H4 (cell line): Measurements from ENCODE around the gene WNT9B. TPM values are rescaled to one million over a fixed set of nuclear protein-coding genes. Genes with fewer than 3 reads are reported as not detected.
"Not testable (repeated sequence)": the region's sequence is repeated elsewhere in the genome, so short reads cannot be mapped to it uniquely, and the experiment has no call there.

Experiments
- DNase-seq: peaks from one replicate; pipeline ENCODE4 v3.0.0-alpha.2; 2015; ENCODE audit warnings: low spot score
- total RNA-seq: library from RNA; depleted of rRNA; stranded (reverse); fragments of >200 nt; shearing (Covaris generic); gene quantifications from 2 replicates; pipeline ENCODE4 v1.2.3, GENCODE V29; 2014

WNT9B gene
- total RNA-seq, 1 experiment from 2014 or later = not detected

DNA sequence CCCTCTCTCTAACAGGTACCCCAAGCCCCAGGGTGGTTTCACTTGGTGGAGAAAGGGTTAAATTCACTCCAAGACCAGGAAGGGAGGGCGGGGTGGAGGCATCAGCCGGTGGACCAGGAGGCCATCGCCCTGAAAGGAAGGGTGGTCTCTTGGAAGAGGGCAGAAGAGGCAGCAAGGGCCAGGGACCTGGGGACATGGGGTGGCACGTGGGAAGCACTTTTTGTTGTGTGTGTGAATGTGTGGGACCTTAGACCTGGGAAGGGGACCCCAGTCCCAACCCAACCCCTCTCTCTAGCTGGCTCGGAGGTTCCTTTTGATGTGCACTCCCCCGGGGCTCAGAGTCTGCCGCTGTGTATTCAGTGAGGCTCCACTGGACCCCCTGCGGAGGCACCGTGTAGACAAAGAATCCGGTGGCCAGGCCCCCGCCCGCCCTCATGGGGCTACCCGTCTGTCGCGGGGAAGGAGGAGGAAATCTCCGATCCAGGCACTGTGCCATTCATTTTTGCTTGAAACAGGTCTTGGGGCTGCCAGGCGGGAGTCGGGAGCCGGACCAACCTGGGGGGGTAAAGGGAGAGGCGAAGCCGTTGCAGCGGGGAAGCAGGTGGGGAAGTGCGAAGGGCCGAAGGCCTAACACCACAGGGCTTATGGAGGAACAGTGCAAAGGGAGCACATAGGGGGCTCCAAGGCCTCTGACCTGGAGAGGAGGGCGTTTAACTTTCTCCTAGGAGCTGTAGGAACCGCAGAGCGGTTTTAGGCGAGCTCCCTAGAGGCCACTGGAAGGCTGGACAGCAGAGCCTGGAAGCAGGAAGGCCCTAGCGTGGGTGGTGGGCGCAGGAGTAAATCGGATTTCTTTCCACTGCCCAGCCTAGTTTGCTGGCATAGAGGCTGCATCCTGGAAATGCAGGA is 29.6 kb upstream of the WNT9B start:
- DNase-seq = no peak

DNA sequence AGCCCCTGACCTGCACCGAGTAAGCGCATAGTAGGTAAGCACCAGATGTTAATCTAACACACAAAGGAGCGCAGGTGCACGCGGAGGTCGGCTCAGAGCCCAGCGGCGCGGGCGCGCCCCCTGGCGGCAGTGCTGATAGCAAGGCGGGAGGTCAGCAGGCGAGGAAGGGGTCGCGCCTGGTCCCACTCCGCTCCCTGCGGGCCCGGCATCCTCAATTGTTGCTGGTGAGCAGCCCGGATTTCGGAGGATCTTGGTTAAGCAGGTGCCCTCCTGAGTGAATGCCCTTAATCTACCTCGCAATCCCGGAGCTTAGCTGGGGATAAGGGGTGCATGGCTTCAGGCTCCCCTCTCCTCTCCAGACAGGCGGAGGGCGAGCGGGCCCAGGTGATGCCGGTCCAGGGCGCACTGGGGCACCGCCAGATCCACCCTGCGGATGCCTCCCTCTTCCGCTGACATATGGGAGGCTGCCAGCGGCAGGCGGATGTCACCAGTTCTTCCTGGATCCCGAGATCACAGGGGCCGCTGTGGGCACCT is 28.9 kb upstream of the WNT9B start:
- DNase-seq = no peak

DNA sequence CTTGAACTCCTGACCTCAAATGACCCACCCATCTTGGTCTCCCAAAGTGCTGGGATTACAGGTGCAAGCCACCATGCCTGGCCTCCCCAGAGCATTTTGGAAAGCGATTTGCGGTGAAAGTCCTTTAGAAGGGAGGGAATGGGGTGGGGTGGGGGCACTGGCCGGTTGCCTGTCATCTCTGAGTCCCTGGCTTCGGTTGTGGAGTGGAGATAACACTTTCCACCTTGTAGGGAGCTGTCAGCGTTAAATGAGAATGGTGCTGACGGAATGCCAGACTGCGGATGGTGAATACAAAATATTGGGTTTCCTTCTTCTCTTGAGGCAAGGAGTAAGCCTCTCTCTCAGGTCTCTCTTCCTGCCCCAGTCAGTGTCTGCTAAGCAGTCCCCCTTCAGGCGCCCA is 27.7 kb upstream of the WNT9B start:
- no peak for DNase-seq

DNA sequence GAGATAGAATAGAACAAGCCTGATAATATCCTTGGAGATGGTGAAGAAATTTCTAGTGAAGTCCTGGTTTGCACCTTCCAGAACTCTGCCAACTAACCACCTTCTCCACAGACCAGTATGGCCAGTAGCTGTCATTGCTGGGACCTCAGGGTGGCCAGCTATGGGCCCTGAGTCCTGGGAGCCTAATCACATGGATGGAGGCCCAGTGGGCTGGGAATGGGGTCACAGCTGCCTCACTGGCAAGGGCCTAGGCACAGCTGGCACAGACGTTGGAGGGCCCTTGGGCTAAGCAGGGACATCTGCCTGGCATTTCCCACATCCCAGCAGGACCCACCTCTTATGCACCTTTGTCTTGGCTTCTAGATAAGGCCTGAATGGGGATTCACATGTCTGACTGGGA is 25.3 kb upstream of the WNT9B start:
- DNase-seq = no peak

DNA sequence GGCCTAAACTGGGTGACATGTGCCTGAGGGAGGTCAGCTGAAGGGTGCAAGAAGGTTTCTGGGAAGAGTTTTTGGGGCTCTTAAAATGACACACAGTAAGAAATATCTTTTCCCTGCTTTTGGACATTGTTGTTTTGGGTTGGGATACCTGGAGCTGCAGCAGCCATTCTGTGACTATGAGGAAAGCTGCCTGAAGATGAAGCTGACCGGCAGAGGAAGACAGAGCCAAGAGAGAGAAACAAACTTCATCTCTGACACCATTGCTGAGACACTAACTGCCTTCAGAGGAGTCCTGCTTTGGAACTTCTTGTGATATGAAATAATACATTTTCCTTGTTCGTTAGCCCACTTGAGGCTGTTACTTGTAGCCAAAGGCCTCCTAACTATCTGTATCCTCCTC is 24.1 kb upstream of the WNT9B start:
- no peak for DNase-seq

DNA sequence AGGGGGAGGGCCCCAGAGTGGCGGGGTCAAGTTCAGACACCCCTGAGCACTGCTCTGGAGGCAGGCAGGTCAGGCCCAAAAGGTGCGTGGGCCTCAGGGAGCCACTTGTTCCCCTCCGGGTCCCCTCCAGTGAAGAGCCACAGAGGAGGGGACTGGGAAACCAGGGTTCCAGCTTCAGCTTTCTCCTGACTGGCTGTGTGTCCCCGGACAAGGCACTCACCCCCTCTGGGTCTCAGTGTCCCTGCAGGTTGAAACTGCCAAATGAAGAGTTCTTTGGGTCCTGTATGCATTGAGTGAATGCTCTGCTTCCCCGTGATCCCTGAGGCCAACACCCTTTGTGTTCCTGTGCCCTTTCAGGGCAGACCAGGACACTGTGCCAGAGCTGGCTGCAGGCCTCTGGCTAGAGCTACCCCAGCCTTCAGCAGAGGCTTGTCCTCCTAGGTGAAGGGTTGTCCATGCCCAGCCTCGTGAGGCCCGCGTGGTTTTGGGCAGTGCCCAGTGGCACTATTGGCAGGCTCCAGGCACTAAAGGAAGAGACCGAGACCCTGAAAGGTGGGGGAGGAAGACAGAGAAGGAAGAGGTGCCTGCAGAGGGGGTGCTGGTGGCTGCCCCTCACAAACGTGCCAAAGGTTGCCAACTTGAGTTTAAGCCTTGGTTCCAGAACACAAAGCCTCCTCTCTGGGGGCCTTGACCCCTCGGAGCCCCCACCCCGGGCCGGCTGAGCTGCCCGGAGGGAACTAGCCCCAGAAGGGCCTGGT is 19.6 kb upstream of the WNT9B start:
- DNase-seq = no peak

DNA sequence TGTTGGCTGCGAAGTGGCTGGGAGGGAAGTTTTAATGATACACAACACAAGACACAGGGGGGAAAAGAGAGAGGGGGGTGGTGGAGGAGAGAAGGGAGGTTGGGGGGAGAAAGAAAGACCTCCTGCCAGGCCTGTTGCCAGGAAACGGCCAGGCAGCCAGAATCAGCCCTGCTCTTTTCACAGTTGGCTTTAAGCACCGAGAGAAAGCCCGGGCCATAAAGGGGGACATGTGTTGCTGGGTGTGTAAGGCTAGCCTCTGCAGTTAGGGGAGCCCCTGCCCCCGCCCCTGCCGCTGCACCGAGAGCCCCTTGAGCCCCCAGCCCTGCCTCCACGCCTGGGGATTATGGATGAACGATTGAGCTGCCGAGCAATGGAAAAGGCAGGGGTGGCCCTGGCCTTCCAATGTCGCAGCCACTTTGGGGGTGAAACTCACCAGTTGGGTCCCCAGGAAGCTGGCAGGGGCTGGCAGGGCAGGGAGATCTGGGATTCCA is 19.0 kb upstream of the WNT9B start:
- no peak for DNase-seq

DNA sequence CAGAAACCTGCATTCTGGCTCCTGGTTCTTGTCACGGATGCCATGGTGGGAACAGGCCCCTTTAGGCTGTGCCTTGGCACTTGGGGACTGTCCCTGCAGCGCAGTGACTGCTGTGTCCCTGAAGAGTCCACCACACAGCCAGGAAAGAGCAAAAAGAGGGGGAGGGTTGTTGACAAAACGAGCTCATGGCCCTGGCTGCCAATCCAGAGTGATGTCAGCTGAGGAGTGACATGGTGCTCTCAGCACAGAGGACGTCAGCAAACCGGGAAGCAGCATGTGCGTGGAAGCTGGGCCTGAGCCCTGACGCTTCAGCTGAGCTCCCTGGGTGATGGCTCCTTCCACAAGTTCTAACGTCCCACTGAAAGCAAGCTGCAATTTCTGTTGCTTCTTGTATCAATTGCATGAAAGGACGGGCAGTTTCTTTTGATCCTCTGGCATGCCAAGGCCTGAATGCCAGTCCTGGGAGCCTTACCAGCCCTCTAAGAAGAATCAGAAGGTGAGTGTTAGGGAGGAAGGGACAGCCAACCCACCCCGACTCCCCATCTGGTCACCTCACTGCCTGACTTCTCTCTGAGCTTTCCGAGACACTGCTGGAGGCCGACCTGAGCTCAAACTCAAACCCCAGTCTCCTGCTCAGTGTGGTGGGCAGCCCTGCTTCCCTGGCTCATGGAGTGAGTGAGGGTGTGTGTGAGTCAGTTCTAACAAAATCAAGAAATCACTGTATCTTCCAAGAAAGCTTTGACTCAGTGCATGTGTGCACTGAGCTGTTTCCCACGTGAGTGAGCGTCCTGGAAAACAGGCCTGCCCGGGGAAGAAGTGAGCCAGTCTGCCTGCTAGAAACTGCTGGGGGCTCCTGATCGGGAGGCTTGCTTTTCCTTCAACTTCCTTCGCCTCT is 18.2 kb upstream of the WNT9B start:
- no peak for DNase-seq

DNA sequence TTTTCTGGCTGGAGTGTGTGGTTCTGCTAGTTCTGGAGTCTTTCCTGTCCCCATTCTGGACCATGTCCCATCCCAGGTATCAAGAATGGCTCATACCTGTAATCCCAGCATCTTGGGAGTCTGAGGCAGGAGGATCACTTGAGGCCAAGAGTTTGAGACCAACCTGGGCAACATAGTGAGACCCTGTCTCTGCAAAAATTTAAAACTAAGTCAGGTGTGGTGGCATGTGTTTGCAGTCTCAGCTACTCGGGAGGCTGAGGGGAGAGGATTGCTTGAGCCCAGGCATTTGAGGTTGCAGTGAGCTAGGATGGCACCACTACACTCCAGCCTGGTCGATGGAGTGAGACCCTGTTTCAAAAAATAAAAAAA is 17.6 kb upstream of the WNT9B start:
- DNase-seq = no peak

DNA sequence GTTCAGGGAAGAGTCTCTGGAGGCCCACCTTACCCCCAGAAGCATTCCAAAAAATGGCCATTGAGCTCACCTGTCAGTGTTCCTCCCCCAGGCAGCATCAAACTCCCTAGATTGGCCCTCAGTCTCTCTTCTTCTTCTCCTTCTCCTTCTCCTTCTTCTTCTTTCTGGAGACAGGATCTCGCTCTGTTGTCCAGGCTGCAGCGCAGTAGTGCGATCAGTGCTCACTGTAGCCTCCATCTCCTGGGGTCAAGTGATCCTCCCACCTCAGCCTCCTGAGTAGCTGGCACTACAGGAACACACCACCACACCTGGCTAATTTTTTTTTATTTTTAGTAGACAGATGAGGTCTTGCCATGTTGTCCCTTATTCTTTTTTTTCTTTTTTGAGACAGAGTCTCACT is 16.5 kb upstream of the WNT9B start:
- no peak for DNase-seq

DNA sequence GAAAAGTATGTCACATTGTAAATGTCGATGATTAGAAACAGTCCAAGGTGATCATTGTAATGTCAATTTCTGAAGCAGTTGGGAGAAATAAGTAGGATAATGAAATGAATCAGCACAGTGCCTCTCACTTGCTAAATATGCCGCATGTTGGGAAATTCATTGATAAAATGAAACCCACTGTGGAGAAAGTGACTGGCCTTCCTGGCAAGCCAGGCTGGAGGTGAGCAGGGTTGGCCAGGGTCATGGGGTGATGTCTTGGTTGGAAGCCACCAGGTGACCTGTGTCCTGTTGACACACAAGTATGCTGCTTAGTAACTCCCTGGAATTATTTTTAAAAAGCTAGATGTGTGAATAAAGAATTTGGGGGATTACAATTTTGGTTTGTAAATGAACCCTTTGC is 14.9 kb upstream of the WNT9B start:
- no peak for DNase-seq

DNA sequence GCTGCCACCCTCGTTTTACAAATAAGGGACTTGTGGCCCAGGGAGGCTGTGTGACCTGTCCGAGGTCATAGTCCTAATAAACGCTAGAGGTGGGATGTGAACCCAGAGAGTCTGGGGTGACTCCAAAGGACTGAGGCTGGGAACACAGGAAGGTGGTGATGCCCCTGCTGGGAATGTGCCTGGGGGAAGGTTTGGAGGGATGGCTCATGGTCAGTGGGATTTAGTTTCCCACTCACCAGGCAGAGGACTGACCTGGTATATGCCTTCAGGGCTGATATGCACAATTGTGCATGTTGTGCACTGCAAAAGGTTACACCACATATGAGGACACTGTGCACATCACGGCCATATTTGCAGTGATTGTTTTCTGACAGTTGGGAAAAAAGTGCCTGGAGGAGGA is 13.9 kb upstream of the WNT9B start:
- DNase-seq = no peak

DNA sequence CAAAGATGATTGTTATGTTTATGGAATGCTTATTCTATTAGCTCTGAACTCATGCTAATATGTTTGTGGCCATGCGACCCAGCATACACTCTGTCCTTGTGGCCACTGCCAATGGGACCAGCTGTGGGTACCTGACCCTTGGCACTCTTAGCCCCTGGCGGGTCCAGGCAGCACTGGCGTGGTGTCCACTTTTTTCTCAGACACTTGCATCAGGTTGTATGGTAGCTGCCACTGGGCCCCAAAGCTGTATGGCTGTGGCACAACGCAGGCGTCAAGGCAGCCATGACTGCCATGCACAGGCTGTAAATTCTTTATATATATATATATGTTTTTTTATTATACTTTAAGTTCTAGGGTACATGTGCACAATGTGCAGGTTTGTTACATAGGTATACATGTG is 12.2 kb upstream of the WNT9B start:
- no peak for DNase-seq

DNA sequence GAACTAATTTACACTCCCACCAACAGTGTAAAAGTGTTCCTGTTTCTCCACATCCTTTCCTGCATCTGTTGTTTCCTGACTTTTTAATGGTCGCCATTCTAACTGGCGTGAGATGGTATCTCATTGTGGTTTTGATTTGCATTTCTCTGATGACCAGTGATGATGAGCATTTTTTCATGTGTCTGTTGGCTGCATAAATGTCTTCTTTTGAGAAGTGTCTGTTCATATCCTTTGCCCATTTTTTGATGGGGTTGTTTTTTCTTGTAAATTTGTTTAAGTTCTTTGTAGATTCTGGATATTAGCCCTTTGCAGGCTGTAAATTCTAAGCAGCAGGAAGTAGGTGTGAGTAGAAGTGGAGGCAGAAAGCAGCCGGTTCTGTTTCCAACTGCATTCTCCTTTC is 10.8 kb upstream of the WNT9B start:
- not testable (repeated sequence) for DNase-seq

DNA sequence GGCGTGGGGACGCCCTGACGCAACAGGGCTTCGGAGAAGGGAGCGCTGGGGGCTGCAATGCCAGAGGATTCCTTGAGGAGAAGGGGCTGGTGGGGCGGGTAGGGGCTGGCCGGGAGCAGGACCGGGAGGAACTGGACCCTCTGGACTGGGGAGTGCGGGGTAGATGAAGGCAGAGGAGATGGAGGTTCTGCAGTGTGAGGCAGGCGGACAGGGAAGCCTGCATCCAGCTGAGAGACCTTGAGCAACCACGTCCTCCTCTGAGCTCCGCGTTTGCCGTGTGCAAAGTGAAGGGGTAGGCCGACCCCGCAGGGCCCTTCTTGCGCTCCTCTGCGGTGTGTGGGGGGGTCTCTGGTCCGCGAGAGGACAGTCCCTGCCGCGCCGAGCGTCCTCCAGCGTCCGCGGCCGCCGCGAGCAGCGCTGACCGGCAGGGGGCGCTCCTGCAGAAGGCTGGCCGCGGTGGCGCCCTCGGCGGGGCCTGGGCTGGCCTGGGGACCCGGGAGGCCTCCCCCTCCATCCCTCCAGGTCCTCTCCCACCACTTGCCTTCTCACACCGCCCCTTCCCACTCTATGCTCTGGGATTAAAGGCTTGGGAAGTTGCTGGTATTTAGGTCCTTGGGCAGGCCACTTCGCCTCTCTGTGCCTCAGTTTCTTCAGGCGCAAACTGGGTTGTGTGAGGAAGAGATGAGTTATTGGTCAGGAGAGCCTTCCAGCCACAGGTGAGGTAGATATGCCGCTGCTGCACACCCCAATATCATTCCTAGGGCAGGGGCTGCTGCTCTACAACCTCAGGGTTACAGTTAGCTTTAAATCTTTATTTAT is 9.6 kb upstream of the WNT9B start:
- no peak for DNase-seq

DNA sequence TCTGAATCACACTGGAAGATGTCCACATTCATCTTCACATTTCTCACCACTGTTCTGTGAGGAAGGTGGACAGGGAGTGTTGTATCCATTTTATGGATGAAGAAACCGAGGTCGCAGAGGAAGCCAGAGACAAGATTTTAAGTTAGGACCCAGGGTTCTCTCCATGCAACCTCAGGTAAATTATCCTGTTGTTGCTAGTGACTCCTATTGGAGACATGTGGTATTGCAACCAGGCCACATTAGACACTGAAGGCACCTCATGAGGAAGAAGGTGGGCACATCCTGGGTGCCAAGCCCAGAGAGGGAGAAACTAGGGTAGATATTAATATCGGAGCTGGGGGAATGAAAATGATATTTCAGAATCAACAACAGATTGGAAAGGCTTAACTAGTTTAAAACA is 8.5 kb upstream of the WNT9B start:
- DNase-seq = no peak

DNA sequence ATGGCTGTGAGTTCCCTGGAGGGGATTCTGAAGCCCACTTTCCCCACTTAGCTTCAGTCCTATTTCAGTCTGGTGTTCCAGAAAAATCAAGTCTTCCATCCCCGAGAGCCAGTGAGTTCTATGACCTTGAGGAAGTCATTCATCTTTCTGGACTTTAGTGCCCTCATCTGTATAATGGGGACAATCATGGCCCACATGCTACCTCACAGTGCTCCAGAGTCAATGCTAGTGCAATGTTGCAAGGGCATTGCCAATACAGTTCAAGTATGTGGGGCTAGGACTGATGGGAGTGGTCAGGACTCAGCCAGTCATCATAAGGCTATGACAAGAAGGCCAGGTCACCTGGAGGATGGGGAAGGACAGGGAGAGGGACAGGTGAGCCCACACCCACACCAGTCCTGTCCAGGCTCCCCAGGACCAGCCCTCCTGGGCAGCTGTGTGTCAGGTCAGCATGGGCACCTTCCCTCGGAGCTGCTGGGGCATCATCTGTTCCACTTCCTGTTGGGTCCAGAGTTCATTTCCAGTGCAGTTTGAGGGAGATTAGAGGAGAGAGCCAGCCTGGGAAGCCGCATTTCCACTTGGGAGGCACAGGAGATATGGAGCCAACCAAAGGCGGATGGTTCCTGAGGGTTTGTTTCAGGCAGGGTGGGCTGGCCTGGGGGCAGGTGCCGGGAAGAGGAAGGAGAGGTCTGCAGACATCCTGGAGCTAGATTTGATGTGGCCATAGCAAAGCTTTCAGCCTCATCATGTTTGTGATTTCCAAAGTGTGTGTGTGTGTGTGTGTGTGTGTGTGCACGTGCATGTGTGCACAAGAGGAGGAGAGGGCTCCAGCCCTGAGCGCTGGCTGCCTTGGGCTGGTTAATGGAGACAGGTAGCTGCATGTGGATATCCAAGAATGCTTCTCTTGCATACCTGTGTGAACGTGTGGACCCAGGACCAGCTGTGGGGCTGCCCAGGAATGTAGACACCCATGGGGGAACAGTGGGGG is 3.9 kb upstream of the WNT9B start:
- DNase-seq = no peak

DNA sequence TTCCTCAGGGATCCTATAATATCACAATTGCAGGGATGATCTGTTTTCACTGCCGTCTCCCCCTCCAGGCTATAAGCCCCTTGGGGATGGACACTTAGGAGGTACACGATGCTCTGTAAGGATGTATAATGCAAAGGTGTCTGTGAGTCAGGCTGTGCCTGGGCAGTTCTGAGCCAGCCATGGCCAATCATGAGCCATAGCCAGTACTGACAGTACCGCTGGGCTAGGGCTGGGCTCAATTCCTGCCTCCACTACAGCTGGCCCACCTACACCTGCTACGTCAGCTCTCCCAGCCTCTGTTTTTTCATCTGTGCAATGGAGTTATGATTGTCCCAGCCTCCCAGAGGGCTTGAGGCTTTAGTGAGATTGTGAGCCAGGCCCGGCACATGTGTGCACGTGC is 2.8 kb upstream of the WNT9B start:
- DNase-seq = no peak

DNA sequence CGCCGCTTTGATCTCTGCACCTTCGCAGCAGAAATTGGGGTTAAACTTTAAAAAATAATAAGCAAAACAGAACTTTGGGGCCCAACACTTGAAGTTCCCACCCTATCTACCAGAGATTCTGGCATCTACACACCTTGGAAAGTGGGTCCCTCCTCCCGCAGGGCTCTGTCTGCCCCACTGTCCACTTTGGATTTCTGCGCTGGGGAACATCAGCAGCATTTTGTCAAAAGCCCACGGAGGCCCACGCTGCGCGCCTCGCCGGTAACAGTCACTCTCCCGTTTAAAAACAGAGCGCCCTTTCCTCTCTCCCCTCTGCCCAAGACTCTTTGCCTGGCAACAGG is 725 bp upstream of the WNT9B start:
- no peak for DNase-seq
